B cell (primary cell): ENCODE results near the gene LSS. TPM values are rescaled to one million over a fixed set of nuclear protein-coding genes. Genes with fewer than 3 reads are reported as not detected.

Source experiments
- ATAC-seq: fragments of 200-7000 bp; cut with Tn5 transposase; one replicate; pipeline ENCODE4 v1.10.0; 2021; ENCODE audit warnings: low read depth, mild to moderate bottlenecking, moderate number of reproducible peaks, moderate library complexity
- CTCF ChIA-PET: fragments of 350-600 bp; sonication (Branson Sonifier 250); formaldehyde crosslinking; loops from one replicate; lab custom pipeline; 2021; ENCODE audit warnings: antibody characterized with exemption, inconsistent platforms; lab: Charles Lee
- POLR2A ChIA-PET: fragments of 350-600 bp; sonication (Branson Sonifier 250); formaldehyde crosslinking; loops from one replicate; lab custom pipeline; 2021; ENCODE audit warnings: antibody characterized with exemption; lab: Charles Lee
- DNase-seq: peaks from one replicate; pipeline ENCODE4 v3.0.0; 2013
- H2AFZ ChIP-seq: 2 replicates; pipeline ENCODE4 v1.6.1; 2012; ENCODE audit warnings: mild to moderate bottlenecking, low read depth, low read length; ENCODE audit not compliant: insufficient read depth, poor library complexity, severe bottlenecking
- H3K27ac ChIP-seq, 2 donors: 1 replicate in 1 of 2; 2 replicates in 1 of 2; pipeline ENCODE4 v1.5.1; 2012 to 2013; ENCODE audit warnings: low read length in 2 of 2, mild to moderate bottlenecking in 2 of 2, moderate library complexity in 1 of 2
- H3K27me3 ChIP-seq, 4 experiments: fragments of 200-600 bp in 1 of 4; sonication (generic) in 1 of 4; replicated peaks in 1 of 4; 1 replicate in 2 of 4; 2 replicates in 2 of 4; pipeline versions ENCODE4 v1.6.1 to v1.7.0; 2013 to 2016; ENCODE audit warnings: low read length in 3 of 4, mild to moderate bottlenecking in 2 of 4, mixed read lengths in 1 of 4, moderate library complexity in 1 of 4; ENCODE audit not compliant: insufficient read depth in 4 of 4, control insufficient read depth in 3 of 4; ENCODE audit errors: control extremely low read depth in 1 of 4
- H3K36me3 ChIP-seq, 2 experiments: replicated peaks in 1 of 2; 1 replicate in 1 of 2; 2 replicates in 1 of 2; pipeline versions ENCODE4 v1.6.1 to v1.7.1; 2013; ENCODE audit warnings: low read length in 1 of 2; ENCODE audit not compliant: insufficient read depth in 2 of 2, control insufficient read depth in 1 of 2; ENCODE audit errors: control extremely low read depth in 1 of 2, extremely low read depth in 1 of 2
- H3K4me1 ChIP-seq, 2 donors: fragments of 200-600 bp in 1 of 2; sonication (generic) in 1 of 2; 1 replicate in 1 of 2; 2 replicates in 1 of 2; pipeline versions ENCODE4 v1.5.1 to v1.6.1; 2013 to 2017; ENCODE audit warnings: low read length in 2 of 2; ENCODE audit not compliant: control insufficient read depth in 2 of 2, insufficient read depth in 2 of 2
- H3K4me2 ChIP-seq: replicated peaks from 2 replicates; pipeline ENCODE3; 2012; ENCODE audit warnings: mild to moderate bottlenecking, low read depth, low read length; ENCODE audit not compliant: poor library complexity, severe bottlenecking
- H3K4me3 ChIP-seq, 5 experiments: fragments of 200-600 bp in 1 of 5; sonication (generic) in 1 of 5; 1 replicate in 3 of 5; 2 replicates in 2 of 5; pipeline versions ENCODE4 v1.5.1 to v1.7.0; 2011 to 2016; ENCODE audit warnings: low read length in 4 of 5, mild to moderate bottlenecking in 4 of 5, low read depth in 2 of 5, control low read depth in 1 of 5, moderate library complexity in 1 of 5; ENCODE audit not compliant: insufficient read depth in 1 of 5; ENCODE audit errors: control extremely low read depth in 1 of 5, extremely low read depth in 1 of 5
- H3K79me2 ChIP-seq: fragments of 200-600 bp; sonication (generic); one replicate; pipeline ENCODE4 v1.6.0; 2016; ENCODE audit warnings: low read length; ENCODE audit not compliant: control insufficient read depth, insufficient read depth
- H3K9ac ChIP-seq: fragments of 200-600 bp; sonication (generic); 2 replicates; pipeline ENCODE4 v1.6.1; 2017; ENCODE audit warnings: mild to moderate bottlenecking, low read length, moderate library complexity
- H3K9me3 ChIP-seq, 3 donors: one replicate each; pipeline versions ENCODE4 v1.6.1 to v1.7.1; 2013; ENCODE audit warnings: low read length in 2 of 3; ENCODE audit not compliant: control insufficient read depth in 2 of 3, insufficient read depth in 1 of 3; ENCODE audit errors: control extremely low read depth in 1 of 3
- H4K20me1 ChIP-seq: 2 replicates; pipeline ENCODE4 v1.6.0; 2012; ENCODE audit warnings: mild to moderate bottlenecking, low read length; ENCODE audit not compliant: insufficient read depth, control insufficient read depth, poor library complexity, severe bottlenecking
- H3K27ac Mint-ChIP-seq: one replicate; pipeline ENCODE4 v1.8.0; 2021; ENCODE audit warnings: mixed read lengths
- H3K27me3 Mint-ChIP-seq: one replicate; pipeline ENCODE4 v1.8.0; 2021; ENCODE audit warnings: mixed read lengths
- H3K4me1 Mint-ChIP-seq: one replicate; pipeline ENCODE4 v1.8.0; 2021; ENCODE audit warnings: mixed read lengths
- H3K4me3 Mint-ChIP-seq: one replicate; pipeline ENCODE4 v1.8.0; 2021; ENCODE audit warnings: mixed read lengths
- H3K9me3 Mint-ChIP-seq: one replicate; pipeline ENCODE4 v1.8.0; 2022; ENCODE audit warnings: mixed read lengths; ENCODE audit not compliant: insufficient read depth
- CTCF ChIP-seq: fragments of 200-600 bp; IDR thresholded peaks from one replicate; pipeline ENCODE4 v1.8.0; 2022; ENCODE audit warnings: antibody characterized with exemption, mild to moderate bottlenecking
- EZH2 ChIP-seq: IDR thresholded peaks from 2 replicates; pipeline ENCODE4 v1.6.1; 2012; ENCODE audit warnings: borderline replicate concordance, low read depth, mild to moderate bottlenecking, moderate library complexity, low read length; ENCODE audit not compliant: insufficient read depth, poor library complexity, severe bottlenecking
- WGBS: methylation state at CpG from one replicate; pipeline ENCODE4 v1.1.5; 2013; ENCODE audit warnings: missing lambda C conversion rate; ENCODE audit not compliant: insufficient coverage; 5-methylcytosine and 5-hydroxymethylcytosine counted together
- intact Hi-C: fragments of 100-400 bp; cut with micrococcal nuclease; formaldehyde crosslinking; loops from one replicate; pipeline ENCODE4 v1.10.0; 2022
- polyA plus RNA-seq: library from polyadenylated mRNA; depleted of rRNA; stranded (reverse); fragments of >200 nt; gene quantifications from 2 replicates; pipeline ENCODE4 v1.2.3, GENCODE V29; 2012
- total RNA-seq, 2 donors: library from RNA; stranded (reverse); fragments of 120-200 nt in 1 of 2; gene quantifications; 1 replicate in 1 of 2; 2 replicates in 1 of 2; pipeline versions ENCODE4 v1.2.3 to v1.2.4, GENCODE V29; 2013 to 2022

The LSS gene
- total and polyA plus RNA-seq, 2 donors (not counting 1 experiment from before 2014, with no cell fraction given), result 30.2 to 58.1 TPM

- H3K27me3 Mint-ChIP-seq, result no peaks in the 10 kb centered on the region
- intact Hi-C loops, result no loop called here
- Histone ChIP-seq H3K27ac (no peak overlapping the region), H3K4me3 (no peak overlapping the region), H3K4me1 (no peaks in the 10 kb centered on the region), H2AFZ (no peak overlapping the region), H4K20me1 (no peaks in the 10 kb centered on the region), H3K79me2 (no peaks in the 10 kb centered on the region), H3K9ac (no peak overlapping the region), H3K4me2 (no peak overlapping the region), H3K27me3 (no peaks in the 10 kb centered on the region), H3K9me3 (no peaks in the 10 kb centered on the region), H3K36me3 (peaks cover 0 to 12% of the 10 kb centered on the region in 2 experiments)
- POLR2A ChIA-PET, result no interaction called here
- H3K27ac Mint-ChIP-seq, result no peak overlapping the region
- peak; percentile 2 for DNase-seq
- no peak for ATAC-seq
- H3K4me1 Mint-ChIP-seq, result no peaks in the 10 kb centered on the region
- TF ChIP-seq CTCF (no peak), EZH2 (no peak)
- CTCF ChIA-PET, result no interaction called here
- WGBS, result 100% methylated on average over 2 of the region's 4 CpGs
- H3K4me3 Mint-ChIP-seq, result no peak overlapping the region
- H3K9me3 Mint-ChIP-seq, result no peaks in the 10 kb centered on the region
These were observed 37.3 kb downstream of the LSS start for GRCh38 chr21:46191257-46191685.

- no peaks in the 10 kb centered on the region for H3K27me3 ChIP-seq
- no peak overlapping the region for H3K9ac ChIP-seq
- Mint-ChIP-seq H3K4me3 (no peak overlapping the region), H3K4me1 (peaks cover under 1% of the 10 kb centered on the region), H3K27me3 (no peaks in the 10 kb centered on the region), H3K27ac (no peak overlapping the region), H3K9me3 (no peaks in the 10 kb centered on the region)
- no peak overlapping the region for H3K4me2 ChIP-seq
- TF ChIP-seq EZH2, result no peak
- TF ChIP-seq CTCF, result no peak
- DNase-seq, result no peak
- no peak overlapping the region for H3K27ac ChIP-seq
- H3K79me2 ChIP-seq, result no peaks in the 10 kb centered on the region
- WGBS, result 96% methylated on average over 15 of the region's 15 CpGs
- no peak for ATAC-seq
- intact Hi-C loops, result no loop called here
- CTCF ChIA-PET, result no interaction called here
- POLR2A ChIA-PET, result no interaction called here
- H2AFZ ChIP-seq, result no peak overlapping the region
- no peak overlapping the region for H3K4me3 ChIP-seq
- no peaks in the 10 kb centered on the region for H4K20me1 ChIP-seq
- no peaks in the 10 kb centered on the region for H3K9me3 ChIP-seq
- H3K4me1 ChIP-seq, result peaks cover 0 to 2% of the 10 kb centered on the region in 2 donors
- peaks cover 0 to 8% of the 10 kb centered on the region in 2 experiments for H3K36me3 ChIP-seq
These were observed 38.0 kb downstream of the LSS start for GRCh38 chr21:46190491-46191131.
